Fibroblast of the conjunctiva (primary cell): ENCODE results near the gene PSPC1.
"Not testable (repeated sequence)": the region's sequence is repeated elsewhere in the genome, so short reads cannot be mapped to it uniquely, and the experiment has no call there.

Experiments
- DNase-seq: peaks from one replicate; pipeline ENCODE4 v3.0.0-alpha.2; 2010; ENCODE audit warnings: low read depth

PSPC1 gene

DNA sequence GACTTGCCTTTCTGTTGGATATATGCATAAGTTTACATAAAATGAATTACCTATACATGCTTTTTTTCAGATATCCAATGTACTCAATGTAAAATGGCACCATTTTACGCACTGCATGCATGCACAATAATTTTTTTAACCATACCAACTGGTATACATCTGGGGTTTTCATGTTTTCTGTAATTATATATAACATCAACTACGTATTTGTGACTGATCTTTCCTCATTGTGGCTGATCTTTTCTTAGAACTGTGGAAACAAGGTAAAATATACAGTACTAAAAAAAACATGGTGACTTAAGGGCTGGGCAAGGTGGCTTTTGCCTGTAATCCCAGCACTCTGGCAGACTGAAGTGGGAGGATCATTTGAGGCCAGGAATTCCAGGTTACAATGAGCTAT, 18.5 kb downstream of the PSPC1 start:
- no peak for DNase-seq

DNA sequence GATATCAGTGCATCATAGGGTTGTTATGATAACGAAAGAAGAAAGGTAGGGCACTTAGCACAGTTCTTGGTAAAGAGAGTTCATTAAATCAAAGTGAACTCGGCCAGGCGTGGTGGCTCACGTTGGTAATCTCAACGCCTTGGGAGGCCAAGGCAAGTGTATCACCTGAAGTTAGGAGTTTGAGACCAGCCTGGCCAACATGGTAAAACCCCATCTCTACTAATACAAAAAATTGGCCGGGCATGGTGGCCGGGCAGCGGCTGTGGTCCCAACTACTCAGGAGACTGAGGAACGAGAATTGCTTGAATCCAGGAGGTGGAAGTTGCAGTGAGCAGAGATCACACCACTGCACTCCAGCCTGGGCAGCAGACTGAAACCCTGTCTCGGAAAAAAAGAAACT, 19.1 kb downstream of the PSPC1 start:
- DNase-seq: no peak

DNA sequence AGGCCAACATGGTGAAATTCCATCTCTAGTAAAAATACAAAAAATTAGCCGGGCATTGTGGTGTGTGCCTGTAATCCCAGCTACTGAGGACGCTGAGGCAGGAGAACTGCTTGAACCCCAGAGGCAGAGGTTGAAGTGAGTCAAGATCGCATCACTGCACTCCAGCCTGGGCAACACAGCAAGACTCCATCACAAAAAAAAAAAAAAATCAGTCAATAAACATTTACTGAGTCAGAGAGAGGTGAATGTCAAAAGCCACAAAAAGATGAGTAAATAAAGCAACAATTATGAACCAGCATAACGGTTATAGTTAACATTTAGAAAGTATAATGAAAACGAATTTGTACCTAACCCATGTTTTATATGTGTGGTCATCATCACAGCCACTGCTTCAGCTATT, 23.1 kb downstream of the PSPC1 start:
- no peak for DNase-seq

DNA sequence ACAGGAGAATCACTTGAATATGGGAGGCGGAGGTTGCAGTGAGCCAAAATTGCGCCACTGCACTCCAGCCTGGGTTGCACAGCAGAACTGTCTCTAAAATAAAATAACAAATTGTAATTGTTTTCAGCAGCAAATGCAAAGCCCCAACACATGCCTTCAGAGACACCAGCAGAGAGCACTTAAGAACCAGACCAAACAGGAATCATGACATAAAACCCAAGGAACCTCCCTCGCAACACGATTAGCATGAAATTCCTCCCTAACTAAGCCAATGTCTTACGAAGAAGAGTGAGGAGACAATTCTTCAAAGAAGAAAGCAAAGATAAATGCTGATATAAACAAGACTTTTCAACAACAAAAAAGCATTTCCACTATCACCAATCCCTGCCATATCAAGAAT, 40.1 kb downstream of the PSPC1 start:
- no peak for DNase-seq

DNA sequence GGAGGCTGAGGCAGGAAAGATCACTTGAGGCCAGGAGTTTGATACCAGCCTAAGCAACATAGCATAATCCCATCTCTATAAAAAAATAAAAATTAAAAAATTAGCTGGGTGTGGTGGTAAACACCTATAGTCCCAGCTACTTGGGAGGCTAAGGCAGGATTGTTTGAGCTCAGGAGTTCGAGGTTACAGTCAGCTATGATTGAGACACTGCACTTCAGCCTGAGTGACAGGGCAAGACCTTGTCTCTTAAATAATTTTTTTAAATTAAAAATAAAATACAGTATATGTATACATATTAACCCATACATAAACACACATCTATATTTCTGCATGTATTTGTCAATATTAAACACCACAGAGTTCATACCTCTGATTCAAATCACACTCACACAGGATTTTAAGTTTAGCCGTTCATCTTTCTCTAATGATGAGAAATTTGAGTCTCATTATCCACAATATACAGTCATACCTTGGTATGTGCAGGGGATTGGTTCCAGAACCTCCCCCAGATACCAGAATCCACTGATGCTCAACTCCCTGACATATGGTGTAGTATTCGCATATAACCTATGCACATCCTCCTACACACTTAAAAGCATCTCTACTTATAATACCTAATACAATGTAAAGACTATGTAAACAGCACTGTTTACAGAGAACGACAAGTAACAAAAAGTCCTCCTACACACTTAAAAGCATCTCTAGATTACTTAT, 44.7 kb downstream of the PSPC1 start:
- DNase-seq: no peak

DNA sequence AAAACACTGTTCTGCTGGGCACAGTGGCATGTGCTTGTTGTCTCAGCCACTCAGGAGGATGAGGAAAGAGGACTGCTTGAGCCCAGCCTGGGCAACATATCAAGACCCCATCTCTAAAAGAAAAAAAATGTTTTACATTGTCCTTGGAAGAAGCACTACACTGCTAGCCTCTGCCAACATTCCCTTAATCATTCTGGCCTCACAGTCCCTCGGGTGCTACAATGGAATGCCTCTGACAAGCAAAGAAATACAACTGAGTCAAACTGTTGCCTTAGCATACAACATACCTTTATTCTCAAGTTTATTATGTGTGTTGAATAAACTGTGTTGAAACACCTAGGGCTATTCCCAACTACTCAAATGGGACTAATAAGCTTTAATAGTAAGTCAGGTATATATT, 56.1 kb downstream of the PSPC1 start:
- peak; percentile 16 for DNase-seq

DNA sequence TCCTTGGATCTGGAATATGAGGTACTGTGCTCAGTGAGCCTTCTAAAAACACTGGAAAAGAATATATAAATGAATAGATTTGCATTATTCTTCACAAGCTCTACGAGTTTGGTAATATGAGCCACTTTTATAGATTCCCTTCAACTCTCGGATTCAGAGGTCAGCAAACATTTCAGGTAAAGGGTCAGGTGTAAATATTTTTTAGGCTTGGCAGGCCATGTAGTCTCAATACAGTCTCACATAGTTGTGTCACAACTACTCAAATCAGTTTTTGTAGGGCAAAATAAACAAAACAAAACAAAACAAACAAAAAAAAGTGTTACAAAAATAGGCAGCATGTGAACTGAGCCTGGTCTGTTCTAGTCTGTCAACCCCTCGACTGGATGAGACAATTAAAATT, 57.4 kb downstream of the PSPC1 start:
- DNase-seq: no peak

DNA sequence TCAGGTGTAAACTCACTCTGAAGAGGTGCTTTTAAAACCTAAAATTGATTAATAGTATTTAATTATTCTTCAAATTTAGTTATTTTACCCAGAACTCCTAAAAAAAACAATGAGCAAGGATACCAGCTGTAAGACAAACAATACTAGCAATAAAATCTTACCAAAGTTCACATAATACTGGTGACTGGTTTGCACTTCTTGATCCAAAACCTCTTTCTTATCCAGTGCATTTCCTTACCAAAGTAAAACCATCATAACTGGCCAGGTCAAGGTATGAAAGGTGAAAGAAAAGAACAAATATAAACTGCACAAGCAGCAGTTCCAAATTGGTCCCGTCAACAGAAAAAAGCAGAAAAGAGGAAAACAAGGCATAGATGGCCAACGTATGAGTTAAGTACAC, 62.7 kb downstream of the PSPC1 start:
- DNase-seq: no peak

DNA sequence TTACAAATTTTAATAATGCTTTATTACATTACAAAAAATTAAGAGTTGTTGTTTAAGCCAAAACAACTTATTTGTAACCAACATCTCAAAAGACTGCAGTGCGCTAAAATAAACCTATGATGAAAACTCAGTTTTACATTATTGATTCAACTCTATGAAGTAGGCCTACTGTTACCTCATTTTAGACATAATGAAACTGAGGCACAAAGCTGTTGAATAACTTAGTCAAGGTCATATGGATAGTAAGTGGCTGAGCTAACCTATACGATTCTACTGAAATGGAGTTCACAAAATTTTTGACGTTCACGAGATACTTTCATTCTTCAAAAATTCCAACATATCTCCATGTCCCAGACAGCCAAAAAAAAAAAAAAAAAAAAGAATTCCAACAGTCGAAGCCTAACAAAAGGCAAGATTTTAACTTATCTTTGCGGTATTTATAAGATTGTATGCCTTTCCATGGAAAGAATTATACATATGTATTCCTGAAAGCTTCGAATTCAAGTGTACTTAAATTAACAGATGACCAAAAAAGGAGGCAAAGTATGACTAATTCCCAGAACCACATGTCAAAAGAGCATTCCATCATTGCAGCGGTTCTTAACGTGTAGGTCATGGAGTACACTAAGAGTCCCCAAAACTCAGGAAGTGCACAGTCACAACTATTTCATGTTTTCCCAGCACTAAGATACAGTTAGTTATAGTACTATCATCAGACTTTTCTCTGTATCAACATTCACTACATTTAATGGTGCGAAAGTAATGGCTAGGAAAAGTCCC, 69.4 kb downstream of the PSPC1 start:
- no peak for DNase-seq

DNA sequence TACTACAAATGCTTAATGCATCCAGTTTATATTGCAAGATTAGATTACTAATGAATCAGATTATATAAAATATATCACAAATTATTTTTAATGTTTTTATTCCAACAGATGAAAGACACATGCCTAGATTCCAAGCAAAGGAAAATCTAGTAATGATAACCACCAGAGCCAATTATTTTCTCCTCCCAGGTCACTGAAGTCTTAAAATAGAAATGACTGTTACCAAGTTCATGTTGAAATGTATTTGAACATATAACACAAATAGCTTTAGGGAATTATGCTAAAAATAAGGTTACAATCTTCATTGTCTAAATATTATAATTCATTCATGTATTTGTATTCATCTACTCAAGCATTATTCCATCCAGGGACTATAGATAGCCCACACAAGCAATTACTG, 73.0 kb downstream of the PSPC1 start:
- DNase-seq: not testable (repeated sequence)

DNA sequence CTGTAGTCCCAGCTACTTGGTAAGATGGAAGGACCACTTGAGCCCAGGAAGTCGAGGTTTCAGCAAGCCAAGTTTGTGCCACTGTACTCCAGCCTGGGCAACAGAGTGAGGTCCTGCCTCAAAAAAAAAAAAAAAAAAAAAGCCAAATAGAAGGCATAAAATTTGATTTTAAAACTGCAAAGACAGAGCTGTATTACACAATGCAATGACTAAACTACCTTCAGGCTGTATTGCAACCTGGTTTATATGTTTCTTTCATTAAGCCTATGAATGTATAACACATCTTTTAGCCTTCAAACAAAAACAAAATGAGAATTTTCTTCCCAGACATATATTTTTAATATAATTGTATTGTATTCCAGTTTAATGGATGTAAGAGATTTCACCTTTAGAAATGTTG, 73.7 kb downstream of the PSPC1 start:
- DNase-seq: not testable (repeated sequence)

DNA sequence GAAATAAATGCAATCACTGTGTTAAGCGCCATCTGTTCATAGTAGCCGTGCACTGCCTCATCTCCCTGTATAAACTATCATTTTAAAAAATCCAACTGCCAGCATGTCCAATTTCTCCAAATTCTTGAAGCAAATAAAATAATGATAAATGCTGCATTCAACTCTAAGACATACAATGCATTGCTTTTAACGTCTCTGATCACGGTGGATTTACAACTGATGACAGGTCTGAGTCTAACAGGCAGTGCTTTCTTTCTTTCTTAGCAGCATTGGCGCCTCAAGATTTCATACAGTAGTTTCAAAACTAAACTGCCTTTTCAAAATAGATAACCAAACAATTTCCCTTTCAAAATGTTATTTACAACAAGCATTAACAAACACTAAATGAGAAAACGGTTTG, 78.5 kb downstream of the PSPC1 start:
- not testable (repeated sequence) for DNase-seq

DNA sequence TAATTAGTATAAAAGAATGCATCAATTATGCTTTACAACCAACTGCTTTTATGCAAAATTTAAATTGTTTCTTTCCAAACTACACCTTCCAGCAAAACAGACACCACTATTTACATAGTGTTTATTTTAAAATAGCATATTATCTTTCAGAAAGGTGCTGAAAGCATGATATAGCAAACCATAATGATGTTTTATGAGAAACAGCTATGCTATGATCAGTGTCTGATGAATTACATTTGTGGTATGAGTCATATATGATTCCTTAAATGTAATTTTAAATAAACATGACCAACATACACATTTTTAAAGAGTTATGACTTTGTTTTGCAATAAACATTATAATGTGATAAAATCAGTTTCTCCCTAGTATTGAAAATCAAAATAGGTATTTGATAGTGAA, 81.1 kb downstream of the PSPC1 start:
- not testable (repeated sequence) for DNase-seq

DNA sequence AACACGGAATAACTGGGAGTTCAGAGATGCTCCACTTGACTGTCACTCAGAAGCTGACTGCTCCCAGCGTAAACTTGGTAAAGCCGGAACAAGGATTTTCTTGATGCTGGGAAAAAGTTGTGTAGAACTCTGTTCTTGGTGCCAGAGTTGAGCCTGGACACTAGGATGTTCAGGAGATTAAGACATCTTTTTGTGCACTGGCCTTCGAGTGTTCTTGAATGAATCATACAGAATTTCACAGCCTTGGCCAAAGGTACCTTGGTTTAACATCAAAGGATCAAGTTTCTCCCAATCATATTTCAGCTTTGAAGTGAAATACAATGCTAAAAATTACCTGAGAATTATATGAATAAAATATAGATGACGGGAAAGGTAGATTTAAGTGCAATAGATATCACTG, 81.8 kb downstream of the PSPC1 start:
- DNase-seq: not testable (repeated sequence)

DNA sequence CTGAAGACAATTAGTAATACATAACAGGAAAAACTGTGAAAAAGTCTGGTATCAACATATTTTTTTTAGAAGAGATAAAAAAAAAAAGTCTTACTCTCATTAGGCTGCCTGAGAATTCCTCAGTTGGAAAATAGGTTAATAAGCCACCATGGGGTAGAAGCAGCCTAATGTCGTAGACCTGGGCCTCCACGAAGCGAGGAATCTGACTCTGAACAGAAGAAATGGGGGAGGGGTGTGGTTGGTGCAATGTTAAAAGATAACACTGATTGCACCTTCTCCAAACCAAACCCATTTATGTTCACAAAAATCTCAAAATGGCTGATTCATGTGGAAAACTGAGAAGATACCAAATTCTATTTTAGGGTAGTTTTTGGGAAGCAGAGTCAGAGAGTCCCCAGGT, 86.9 kb downstream of the PSPC1 start:
- DNase-seq: no peak

DNA sequence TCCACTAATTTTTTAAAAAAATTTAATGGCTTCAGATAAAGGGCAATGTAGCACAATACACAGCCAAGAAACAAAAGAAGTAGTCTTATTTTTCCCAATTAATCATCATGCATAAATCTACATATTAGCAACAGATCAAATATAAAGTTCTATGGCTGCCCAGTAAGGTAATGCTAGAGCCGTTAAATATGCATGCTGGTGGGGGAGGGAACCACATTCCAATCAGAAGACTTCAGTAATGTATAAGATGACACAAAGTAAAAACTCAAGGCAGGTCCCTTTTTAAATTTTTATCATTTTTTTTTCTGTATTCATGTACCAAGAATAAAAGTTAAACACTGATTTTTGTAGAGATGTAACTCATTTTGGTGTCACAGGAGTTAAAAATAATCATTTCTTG, 87.3 kb downstream of the PSPC1 start:
- no peak for DNase-seq

DNA sequence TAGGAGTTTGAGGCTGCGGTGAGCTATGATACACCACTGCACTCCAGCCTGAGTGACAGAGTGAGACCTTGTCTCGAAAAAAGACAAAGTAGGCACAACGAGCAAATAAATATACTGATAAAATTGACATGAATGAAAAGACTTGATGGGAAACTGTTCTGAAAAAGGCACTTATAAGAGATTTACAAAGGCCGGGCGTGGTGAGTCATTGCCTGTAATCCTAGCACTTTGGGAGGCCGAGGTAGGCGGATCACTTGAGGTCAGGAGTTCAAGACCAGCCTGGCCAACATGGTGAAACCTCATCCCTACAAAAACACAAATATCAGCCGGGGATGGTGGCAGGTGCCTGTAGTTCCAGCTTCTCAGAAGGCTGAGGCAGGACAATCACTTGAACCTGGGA, 91.3 kb downstream of the PSPC1 start:
- DNase-seq: not testable (repeated sequence)

DNA sequence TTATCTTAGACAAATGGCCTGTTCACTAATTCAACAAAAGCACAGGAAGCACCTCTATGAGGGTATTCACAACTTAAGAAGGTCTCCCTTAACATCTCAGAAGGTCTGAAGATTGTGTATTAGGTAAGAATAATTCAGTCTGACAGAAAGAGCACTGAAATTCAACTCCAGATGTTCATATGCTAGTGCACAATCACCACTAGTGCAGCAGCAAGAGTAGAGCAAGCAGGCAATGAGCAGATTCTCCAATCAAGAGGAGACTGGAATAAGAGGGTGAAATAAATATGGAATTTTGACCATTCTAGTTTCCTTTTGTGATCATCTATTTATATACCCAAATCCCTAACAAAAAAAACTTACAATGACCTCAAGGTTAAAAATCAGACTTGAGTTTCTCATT, 97.3 kb downstream of the PSPC1 start:
- DNase-seq: no peak

DNA sequence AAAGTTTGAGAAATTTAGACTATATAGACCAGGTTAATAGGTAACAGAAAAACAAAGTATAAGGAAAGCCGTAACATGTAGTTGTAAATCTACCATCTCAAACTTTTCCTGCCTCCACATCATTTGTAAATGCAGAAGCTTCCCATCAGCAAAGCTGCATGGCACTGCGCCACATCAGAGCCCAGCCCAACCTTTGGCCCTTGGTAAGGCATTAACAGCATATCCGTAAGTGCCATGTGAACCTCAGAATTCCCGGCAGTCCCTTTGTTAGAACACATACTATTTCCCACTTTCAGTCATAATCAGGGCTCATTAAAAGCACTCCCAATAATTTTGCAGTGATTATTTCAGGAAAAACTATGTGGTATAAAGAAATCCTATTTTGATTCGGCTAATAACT, 97.7 kb downstream of the PSPC1 start:
- DNase-seq: no peak

DNA sequence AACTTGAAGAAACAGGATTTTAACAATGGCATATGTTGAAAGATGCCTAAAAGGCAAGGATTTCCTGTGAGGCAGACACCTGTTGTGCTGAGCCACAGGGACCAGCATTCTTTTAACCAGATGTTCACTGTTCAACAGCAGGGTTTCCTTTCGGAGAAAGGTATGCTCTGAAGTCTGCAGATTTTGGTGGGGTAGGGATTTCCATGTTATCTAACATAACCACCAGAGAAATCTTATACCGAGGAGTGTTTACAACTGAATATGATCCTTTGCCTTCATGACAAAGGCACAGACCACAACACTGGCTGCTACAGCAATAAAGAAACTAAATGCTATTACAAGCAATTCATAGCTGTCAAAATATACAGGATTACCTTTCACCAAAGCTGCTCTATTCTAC, 101.2 kb downstream of the PSPC1 start:
- no peak for DNase-seq

DNA sequence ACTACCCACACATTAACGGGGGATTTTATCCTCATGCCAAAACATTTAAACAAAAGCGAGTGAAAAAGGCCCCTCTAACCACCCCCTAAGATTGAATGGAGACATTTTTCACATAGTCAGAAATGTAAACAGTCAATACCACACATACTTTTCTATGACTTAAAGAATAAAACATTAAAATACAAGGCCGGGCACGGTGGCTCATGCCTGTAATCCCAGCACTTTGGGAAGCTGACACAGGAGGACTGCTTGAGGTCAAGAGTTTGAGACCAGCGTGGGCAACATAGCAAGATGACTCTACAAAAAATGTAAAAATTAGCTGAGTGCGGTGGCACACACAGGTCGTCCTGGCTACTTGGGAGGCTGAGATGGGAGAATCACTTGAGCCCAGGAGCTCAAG, 102.0 kb downstream of the PSPC1 start:
- peak; percentile 6 for DNase-seq

DNA sequence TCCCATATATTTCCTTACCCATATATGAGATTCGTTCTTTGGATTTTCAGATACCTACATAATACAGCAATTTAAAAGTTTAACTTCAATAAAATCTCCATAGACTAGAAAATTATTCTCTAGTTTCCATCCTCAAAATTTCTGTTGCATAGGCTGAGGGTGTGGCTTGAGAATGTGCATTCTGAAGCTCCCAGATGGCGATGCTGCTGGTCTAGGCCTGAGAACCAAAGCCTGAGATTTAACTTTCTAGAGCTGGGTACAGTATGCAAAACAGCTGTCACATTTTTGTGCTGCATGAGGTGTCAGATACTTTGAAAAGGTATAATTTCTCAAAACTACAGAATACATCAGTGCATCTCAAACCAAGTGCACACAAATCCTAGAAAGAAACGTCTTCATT, 106.6 kb downstream of the PSPC1 start:
- DNase-seq: no peak

DNA sequence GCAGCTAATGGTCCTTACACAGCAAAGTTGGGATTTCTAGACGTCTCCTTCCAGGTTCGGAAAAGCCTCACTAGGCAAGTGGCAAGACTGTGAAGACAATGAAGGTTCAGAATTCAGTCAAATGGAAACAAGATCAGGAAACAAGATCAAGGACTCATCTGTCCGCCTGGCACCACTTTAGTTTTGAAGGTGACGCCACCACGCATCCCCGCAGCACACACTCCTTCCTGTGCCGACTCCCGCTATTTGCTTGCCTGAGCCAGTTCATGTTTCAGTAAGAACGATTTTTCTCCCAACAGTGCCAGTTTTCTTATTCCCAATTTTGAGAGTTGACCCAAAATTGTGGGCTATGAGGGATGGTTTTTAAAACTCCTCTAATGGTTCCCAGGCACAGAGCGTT, 107.8 kb downstream of the PSPC1 start:
- no peak for DNase-seq
